GM10266 (cell line): ENCODE measurements around the gene KCNJ5.

Source experiments
- DNase-seq: peaks from one replicate; pipeline ENCODE4 v3.0.0; 2012; ENCODE audit errors: extremely low spot score
- CTCF ChIP-seq: IDR thresholded peaks from 2 replicates; pipeline ENCODE4 v1.5.1; 2012; ENCODE audit warnings: mild to moderate bottlenecking, low read depth; ENCODE audit not compliant: control insufficient read depth, insufficient read depth; ENCODE audit errors: missing control alignments

The KCNJ5 gene

GRCh38 chr11:128862406-128862805, 28.8 kb upstream of the KCNJ5 start:
- DNase-seq: no peak

GRCh38 chr11:128862908-128863660, 28.1 kb upstream of the KCNJ5 start:
- no peak for DNase-seq
- TF ChIP-seq CTCF: no peak

More at GRCh38 chr11:128862406-128862805, 28.8 kb upstream of the KCNJ5 start:
- TF ChIP-seq CTCF: no peak

- no peak for TF ChIP-seq CTCF
- DNase-seq: no peak
These were observed 25.7 kb upstream of the KCNJ5 start for GRCh38 chr11:128865490-128865889.

- no peak for DNase-seq
- TF ChIP-seq CTCF: no peak
These were observed 23.9 kb upstream of the KCNJ5 start, which contains the start of gene KCNJ1 for GRCh38 chr11:128867277-128867676. Gene KCNJ1, minus strand, starts transcription at chr11:128867296. Its CDS starts 27,053 bp downstream, at chr11:128840243.

GRCh38 chr11:128868841-128869671, 22.1 kb upstream of the KCNJ5 start:
- no peak for DNase-seq
- no peak for TF ChIP-seq CTCF

- TF ChIP-seq CTCF: no peak
- DNase-seq: no peak
These were observed 20.0 kb upstream of the KCNJ5 start for GRCh38 chr11:128871168-128871610.
